GM12892 (cell line): ENCODE results near the gene CLMN.

Experiments used
- POLR2A ChIP-seq: IDR thresholded peaks from 2 replicates; pipeline ENCODE4 v1.6.1; 2011; ENCODE audit warnings: low read depth, low read length, control low read depth
- POLR2AphosphoS5 ChIP-seq: IDR thresholded peaks from 2 replicates; pipeline ENCODE4 v1.6.1; 2011; ENCODE audit warnings: low read depth, low read length, control low read depth

DNA sequence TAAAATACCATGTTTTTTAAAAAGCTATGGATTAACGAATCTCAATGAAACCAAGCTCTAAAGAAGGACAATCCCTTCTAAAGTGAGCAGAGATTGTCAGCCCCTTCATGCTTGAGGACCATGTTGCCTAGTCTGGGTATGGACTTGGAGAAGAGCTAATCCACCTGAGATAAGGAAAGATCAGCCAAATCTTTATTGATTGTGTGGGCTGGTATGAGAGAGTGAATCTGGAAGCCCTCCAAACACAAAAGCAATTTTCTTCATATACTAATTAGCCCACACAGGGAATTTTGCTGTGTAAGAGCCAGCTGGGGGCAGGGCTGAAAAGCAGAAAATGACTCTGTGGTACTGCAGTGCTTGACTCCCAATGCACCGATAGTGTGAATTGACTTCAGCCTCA lies 115.0 kb downstream of the CLMN start:
- TF ChIP-seq POLR2A (no peak), POLR2AphosphoS5 (no peak)
